GM21717 (cell line): ENCODE measurements around the gene PPP1R15B.

Experiments
- ATAC-seq: cut with Tn5 transposase; IDR thresholded peaks from one replicate; pipeline ENCODE4 v1.9.1; 2021; ENCODE audit warnings: mild to moderate bottlenecking, moderate library complexity; ENCODE audit not compliant: unreplicated experiment

PPP1R15B gene

DNA sequence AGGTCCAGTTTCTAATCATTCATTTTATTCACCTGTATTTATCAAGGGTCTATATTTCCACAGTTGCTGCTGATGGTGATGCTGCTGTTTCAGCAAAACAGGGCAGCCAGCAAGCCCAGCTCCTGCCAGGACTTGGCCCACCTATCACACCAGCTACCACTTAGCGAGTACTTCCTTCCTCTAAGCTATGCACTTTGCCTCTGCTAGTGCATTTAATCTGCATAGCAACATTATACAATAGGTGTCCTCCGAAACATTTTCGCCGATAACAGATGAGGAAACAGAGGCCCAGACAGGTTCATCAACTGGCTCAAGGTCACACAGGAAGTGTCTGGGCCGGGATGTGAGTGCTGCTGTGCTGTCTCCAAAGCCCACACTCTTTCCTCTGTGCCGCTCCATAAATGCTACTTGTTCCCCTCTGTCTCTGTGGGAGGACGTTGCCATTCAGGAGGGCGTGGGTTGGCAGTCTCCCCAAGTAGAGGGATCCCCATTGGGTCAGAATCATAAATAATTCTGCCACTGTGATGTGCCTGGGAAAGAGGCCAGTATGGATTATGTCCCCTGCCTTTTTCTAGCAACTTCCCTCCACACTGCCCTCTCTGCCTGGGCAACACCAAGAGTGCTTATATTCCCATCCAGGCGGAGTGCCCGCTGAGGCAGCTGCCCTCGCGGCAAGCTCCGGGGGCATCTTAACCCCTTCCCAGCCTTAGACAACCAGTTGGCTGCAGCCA is 42.5 kb downstream of the PPP1R15B start:
- ATAC-seq, result no peak

DNA sequence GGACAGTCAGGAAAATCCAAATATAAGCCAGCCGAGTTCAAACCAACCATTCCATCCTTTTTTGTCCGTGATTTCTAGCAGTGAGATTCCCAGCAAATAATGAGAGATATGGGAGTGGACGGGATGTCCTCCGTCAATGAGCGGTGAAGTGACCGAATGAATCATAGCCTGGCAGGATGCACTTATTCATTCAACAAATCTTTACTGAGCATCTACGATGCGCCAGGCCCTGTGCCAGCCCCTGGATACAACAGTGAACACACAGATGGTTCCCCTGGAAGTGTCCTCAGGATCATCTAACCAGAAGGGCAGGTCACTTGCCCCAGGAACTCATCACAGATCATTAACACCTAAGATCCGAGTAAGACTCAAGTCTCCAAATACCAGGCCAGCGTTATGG is 43.7 kb downstream of the PPP1R15B start:
- ATAC-seq, result no peak

DNA sequence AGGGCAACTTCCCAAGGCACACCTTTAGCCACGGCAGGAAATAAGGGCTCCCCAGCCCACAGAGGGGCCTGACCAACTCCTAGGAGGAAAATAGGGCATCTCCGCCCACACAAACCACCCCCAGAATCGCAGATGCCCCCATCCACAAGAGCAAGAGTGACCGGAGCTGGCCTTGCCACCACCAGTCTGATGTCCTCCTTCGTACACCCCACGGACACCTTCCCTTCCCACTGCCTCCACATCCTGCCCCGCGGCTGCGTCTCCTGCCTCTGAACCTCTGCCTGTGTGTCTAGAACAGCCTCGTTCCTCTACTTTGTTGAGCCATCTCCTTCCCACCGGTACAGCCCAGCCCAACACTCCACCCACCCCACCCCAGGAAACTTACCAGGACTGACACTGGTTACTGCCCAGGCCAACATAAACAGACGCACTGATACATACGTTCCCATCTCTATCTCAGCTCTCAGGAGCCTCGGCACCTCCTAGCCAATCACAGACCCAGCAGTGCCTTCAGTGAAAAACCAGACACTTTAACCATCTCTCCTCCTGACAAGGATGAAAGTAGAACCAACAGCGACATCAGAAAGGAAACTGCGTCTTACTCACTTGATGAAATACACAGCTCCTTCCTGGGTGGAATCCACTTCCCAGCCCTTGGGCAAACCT is 44.3 kb downstream of the PPP1R15B start:
- ATAC-seq, result no peak

DNA sequence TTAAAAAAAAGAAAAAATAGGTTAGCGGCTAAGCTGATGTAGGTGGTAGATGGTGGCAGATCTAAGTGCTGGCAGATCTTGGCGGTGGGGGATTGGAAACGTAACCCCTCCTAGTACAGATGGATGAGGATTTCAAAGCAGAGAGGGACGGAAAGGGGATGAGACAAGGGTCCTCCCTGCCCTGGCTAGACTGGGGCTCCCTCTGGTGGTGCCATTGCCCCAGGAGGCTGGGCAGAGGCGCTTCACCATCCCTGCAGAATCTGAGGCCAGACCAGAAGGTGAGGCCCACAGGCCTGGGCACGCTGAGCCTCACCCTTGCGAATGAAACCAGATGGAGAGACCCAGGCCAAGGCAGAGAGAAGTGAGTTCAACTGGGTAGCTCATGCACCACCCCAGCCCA is 44.9 kb downstream of the PPP1R15B start:
- no peak for ATAC-seq

DNA sequence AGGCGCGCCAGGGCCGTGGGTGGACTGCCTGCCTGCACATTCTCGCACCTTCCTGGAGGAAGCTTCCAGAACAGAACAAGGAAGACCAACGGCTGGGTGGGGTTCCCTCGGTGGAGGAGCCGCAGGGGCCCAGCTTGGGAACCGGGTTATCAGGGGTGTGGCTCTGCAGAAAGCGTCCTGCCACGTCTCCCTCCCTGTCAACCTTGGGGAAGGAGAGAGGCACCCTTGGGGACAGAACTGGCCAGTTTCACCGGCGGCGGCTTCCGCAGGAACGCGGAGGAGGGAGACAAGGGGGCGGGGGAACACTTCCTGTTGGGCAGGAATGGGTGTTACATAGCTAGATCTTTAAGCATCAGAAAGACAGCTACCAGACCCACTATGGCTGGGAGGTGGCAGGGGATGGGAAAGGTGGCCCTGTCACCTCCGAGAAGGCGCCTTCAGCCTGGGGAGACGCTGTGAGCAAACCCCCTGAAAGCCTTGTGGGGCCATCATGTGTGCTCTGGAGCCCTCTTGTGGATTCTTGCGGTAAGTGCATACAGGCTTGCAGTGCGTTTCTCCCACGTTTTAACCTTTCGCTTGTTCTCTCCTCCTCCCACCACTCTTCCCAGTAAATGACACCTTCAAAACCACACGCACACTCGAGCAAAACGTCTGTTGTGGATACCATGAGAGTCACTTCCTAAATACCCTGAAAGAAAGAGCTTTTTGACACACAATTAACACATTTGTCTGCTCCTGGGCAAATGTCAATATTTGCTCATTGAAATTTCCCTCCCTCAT is 48.1 kb downstream of the PPP1R15B start:
- no peak for ATAC-seq

DNA sequence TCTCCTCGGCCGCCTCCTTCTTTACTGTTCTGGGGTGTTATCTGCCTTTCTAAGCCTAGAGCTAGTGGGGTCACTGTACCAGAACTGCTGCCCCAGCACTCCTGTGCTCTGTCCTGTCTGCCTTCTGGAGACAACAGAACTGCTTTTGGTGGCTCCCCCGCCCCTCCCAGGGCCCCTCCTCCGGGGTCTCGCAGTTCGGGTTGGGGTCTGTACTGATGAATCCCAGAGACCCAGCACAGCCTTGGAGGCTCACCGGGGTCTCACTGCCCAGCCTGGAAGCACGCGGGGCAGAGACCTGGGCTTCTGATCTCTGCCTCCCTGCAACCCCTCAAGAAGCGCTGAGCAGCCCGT is 48.7 kb downstream of the PPP1R15B start:
- no peak for ATAC-seq

DNA sequence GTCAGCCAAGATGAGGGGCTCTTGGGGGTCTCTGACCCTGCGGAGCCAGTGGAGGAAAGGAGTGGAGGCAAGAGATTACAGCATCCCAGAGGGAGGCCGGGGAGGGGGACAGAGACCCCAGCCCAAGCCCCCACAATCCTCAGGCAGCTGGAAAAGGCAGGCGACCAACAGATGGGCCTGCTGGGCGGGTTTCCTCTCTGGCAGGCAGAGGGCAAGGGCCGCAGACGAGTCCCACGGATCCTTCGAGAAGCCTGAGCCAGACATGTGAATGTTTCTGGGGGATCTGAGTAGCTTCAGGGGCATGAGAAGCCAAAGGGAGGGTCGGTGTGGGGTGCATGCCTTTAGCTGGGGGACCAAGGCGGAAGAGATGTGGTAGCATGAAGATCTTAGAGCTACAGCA is 49.8 kb downstream of the PPP1R15B start:
- ATAC-seq, result no peak

DNA sequence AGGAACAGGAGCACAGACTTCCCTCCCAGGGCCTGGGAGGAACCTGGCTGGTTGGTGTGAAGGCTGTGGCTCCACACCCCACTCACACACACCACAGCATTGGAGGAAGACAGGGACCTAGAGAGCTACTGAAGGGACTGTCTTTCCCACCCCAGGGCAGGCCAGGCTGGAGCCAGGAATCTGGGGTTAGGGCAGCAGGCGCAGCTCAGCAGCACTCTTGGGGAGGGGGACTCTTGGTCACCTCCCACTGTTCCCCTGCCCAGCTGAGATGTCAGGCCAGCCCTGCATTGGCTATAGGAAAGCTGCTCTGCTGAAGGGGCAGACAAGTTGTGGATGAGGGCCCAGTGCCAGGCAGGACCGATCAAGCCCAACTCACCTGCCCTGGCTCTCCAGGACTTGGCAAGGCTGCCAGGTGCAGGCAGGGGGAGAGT is 50.3 kb downstream of the PPP1R15B start:
- ATAC-seq, result no peak

DNA sequence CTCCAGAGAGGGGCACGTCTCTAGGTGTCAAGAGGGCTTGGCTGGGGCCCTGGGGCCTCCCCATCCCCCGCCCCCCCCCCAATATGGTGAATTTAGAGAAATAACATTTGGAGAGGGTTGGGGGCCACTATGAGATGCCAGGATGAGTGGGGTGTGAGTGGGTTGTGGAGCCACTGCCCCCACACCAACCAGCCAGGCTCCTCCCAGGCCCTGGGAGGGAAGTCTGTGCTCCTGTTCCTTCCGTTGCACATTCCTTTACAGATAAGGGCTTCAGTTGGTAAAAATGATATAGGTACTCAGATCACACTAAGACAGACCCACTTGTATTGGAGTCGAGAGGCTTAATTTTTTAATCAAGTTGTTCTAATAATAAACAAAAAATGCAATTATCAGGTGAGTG is 51.3 kb downstream of the PPP1R15B start:
- no peak for ATAC-seq

DNA sequence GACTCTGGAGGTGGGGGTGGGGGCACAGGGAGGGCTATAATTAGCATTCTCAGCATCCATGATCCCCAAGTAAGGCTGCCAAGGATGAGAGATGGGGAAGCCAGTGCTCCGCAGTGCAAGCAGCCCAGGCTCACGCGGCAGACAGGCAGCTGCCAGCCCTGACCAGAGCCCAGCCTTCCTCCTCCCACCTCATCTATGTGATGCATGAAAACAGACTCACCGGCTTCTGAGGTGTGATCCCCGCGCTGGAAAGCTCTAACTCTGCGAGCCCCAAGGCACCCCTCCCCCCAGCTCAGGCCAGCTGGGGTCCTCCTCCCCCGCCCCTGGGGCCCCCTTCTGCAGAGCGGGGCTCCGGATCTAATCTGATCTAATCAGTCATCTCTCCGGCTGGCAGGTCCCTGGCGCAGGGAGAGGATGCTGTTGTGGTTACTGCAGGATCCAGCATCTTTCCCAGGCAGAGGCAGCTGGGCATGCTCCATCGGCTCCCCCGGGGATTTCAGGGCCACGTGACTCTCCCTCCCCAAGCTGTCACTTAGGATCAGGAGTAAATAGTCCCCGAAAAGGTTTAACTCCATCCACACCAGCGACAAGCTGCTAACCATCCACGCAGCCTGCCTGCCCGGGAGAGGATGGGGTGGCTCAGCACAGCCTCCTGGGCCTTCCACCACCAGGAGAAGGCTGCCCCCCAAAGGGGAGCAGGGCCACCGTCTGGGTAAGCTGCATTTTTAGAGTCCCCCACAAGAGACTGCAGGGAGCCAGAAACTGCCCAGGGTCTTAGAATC is 52.0 kb downstream of the PPP1R15B start, which contains the start of gene PLEKHA6:
PLEKHA6 (minus strand) TSS at position 456 of the 782 bp plus-strand sequence. CDS start 86,202 bp downstream, outside the sequence.
- no peak for ATAC-seq

DNA sequence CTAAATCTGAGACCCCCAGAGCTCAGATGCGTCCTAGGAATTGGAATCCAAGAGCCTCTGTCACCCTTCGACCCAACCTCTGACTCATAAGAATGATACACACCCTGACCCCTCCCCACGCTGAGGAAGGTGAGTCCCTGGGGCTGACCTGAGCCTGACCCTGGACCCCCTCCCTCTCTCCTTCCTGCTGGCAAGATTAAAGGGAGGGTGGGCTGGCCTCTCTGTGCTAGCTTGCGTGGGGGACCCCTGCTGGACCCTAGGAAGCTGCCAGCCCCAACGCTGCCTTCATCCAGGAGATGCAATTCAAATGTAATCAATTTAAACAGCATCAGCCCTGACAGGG is 52.5 kb downstream of the PPP1R15B start:
- ATAC-seq, result no peak

DNA sequence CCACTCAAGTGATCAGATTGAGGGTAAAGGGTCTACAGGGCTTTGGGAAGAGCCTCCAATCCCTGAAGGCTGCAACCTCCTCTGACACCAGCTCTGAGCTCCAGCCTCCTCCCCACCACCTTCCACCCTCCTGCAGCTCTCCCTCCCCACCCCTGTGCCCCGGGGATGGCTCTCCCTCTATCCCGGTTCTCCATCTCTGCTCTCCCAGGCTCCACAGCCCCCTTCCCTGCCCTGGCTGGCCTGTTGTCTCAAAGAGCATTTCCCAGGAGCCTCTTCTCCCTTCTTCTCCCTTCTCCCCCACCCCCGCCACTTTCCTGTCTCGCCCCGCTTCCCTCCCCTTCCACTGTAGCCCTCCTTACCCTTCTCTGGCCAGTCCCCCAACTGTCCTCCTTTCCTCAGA is 53.0 kb downstream of the PPP1R15B start:
- ATAC-seq, result no peak

DNA sequence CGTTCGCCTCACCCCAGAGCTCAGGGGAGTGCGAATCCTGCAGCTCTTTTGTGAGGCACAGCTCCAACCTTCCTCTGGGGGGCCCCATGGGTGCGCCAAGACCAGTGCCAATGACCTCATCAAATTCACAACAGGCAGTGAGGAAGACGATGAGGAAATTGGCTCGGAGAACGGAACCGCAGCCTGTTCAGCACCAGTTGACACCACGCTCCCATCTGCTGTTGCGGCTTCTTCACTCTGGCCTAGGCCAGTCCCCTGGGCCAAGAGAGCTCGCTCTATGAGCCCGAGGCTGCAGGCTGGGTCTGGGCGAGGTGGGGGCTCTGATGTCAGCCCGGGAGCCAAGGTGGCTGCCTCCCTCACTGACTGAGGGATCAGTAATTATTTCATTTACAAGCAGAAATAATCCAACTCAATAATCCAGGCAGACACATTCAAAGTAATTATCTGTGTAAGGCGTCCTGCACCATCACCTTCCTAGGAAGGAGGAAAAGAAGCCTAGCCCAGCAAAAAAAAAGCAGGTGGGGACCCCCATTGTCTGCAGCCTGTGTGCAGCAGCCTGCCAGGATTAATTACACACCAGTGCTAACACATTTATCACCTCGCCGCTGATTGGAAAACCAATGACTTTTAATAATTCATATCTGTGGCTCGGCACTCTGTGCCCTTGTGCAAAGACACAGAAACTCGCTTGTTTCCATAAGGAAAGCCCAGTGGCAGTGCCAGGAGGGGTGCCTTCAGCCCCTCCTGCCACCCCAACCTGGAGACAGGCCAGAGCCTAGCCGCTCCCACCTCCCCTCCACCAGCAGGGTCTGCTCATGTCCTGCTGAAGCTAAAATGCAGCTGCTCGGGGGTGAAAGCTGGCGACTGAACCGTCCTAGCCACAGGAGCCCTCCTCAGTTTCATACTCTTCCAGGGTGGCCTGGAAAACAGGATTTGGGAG is 53.8 kb downstream of the PPP1R15B start:
- no peak for ATAC-seq

DNA sequence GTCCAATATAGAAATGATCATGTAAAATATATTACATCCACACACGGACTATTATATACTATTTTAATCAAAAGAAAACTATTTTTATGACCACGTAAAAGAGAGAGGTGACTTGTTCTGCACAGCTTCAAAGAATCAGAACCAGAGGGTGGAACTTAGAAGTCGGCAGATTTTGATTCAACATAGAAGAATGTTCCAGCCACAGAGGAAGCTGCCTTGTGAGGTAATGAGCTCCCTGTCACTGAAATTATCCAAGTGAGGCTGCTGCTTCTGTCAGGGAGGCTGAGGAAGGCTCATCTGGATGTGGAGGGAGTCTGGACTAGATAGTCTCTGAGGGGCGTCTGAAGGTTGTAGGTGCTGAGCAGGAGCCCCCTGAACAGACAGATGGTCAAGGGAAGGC is 54.6 kb downstream of the PPP1R15B start:
- ATAC-seq, result no peak

DNA sequence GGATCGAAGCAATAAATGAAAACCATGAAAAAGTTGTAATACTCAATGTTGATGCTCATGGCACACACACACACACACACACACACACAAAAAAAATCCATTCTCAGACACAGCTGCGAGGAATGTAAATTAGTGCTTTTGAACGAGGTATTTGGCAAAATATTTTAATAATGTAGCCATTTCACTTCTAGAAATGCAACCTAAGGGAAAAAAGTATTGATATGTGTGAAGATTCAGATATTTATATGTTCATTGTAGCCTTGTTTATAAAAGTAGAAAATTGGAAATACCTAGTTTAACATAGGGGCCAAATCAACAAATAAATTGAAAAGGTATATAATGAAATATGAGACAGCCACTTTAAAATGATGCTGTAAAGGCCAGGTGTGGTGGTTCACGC is 55.7 kb downstream of the PPP1R15B start:
- ATAC-seq, result no peak

DNA sequence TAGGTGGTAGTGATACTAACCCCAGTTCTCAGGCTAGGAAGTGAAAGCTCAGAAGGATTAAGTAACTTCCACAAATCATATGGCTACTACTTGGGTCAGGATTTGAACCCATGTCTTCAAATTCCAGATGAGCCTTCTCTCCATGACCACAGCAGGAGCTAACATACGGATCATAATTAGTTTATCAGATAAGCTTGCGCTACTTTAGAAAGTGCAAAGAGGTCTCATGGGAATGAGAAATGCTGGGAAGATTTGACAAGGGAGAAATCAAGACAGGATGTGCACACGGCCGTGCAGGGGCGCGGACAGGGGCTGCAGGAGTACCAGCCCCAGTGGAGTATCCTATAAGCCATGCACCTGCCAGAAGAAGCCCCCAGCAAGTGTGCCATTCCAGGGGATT is 57.0 kb downstream of the PPP1R15B start:
- no peak for ATAC-seq
